IMR-90 (cell line): ENCODE measurements around the gene TWSG1. TPM values are rescaled to one million over a fixed set of nuclear protein-coding genes. Genes with fewer than 3 reads are reported as not detected.

ENCODE experiments used
- ATAC-seq: fragments of 200-7000 bp; cut with Tn5 transposase; 2 replicates; pipeline ENCODE4 v1.9.1; 2020; ENCODE audit warnings: low read depth, mild to moderate bottlenecking, moderate library complexity
- BruUV-seq: library from RNA; stranded (reverse); fragments of 400-500 nt; replicated peaks from 2 replicates; lab custom pipeline; 2021; lab: Mats Ljungman, UMichigan
- CTCF ChIA-PET: fragments of 300-600 bp; formaldehyde crosslinking; extraction: SDS; loops from one replicate; lab custom pipeline; 2021; ENCODE audit warnings: antibody characterized with exemption; lab: Yijun Ruan, JAX
- POLR2A ChIA-PET: fragments of 300-600 bp; sonication (Branson Sonifier 250); formaldehyde crosslinking; loops from one replicate; lab custom pipeline; 2022; ENCODE audit warnings: antibody characterized with exemption; ENCODE audit not compliant: unreplicated experiment; lab: Charles Lee
- DNase-seq: peaks from one replicate; pipeline ENCODE4 v3.0.0; 2013
- H2AFZ ChIP-seq: replicated peaks from 2 replicates; pipeline ENCODE3; 2013; ENCODE audit warnings: low read length, mild to moderate bottlenecking; ENCODE audit not compliant: poor library complexity
- H2AK5ac ChIP-seq: 2 replicates; pipeline ENCODE4 v1.6.1; 2013; ENCODE audit warnings: low read depth, low read length, inconsistent platforms
- H2AK9ac ChIP-seq: replicated peaks from 2 replicates; pipeline ENCODE3; 2013; ENCODE audit warnings: mild to moderate bottlenecking, low read depth, low read length, moderate library complexity; ENCODE audit not compliant: poor library complexity
- H2BK120ac ChIP-seq: 2 replicates; pipeline ENCODE4 v1.6.1; 2013; ENCODE audit warnings: low read depth, low read length, inconsistent platforms
- H2BK15ac ChIP-seq: 3 replicates; pipeline ENCODE4 v1.6.1; 2013; ENCODE audit warnings: low read depth, low read length, inconsistent platforms
- H2BK20ac ChIP-seq: 2 replicates; pipeline ENCODE4 v1.6.1; 2013; ENCODE audit warnings: low read depth, mild to moderate bottlenecking, inconsistent platforms, low read length, moderate library complexity
- H2BK5ac ChIP-seq: 2 replicates; pipeline ENCODE4 v1.6.1; 2013; ENCODE audit warnings: mild to moderate bottlenecking, low read depth, low read length, inconsistent platforms; ENCODE audit not compliant: poor library complexity, severe bottlenecking
- H3K14ac ChIP-seq: replicated peaks from 2 replicates; pipeline ENCODE4 v1.6.1; 2013; ENCODE audit warnings: low read depth, low read length, inconsistent platforms
- H3K18ac ChIP-seq: 2 replicates; pipeline ENCODE4 v1.6.1; 2013; ENCODE audit warnings: low read depth, low read length, control low read depth
- H3K23ac ChIP-seq: 2 replicates; pipeline ENCODE4 v1.6.1; 2013; ENCODE audit warnings: low read depth, low read length, inconsistent platforms
- H3K27ac ChIP-seq: 2 replicates; pipeline ENCODE4 v1.5.1; 2013; ENCODE audit warnings: mild to moderate bottlenecking, control low read depth, low read length; ENCODE audit not compliant: insufficient read depth
- H3K27me3 ChIP-seq: 2 replicates; pipeline ENCODE4 v1.6.1; 2013; ENCODE audit warnings: low read length; ENCODE audit not compliant: control insufficient read depth, insufficient read depth
- H3K36me3 ChIP-seq: 2 replicates; pipeline ENCODE4 v1.6.1; 2013; ENCODE audit warnings: low read length, mixed read lengths; ENCODE audit not compliant: control insufficient read depth, insufficient read depth
- H3K4ac ChIP-seq: 2 replicates; pipeline ENCODE4 v1.6.1; 2013; ENCODE audit warnings: low read depth, low read length, inconsistent platforms
- H3K4me1 ChIP-seq: 2 replicates; pipeline ENCODE4 v1.6.1; 2013; ENCODE audit warnings: low read length, mixed read lengths; ENCODE audit not compliant: control insufficient read depth, insufficient read depth
- H3K4me2 ChIP-seq: 2 replicates; pipeline ENCODE4 v1.6.1; 2013; ENCODE audit warnings: low read depth, mild to moderate bottlenecking, control low read depth, low read length, moderate library complexity
- H3K4me3 ChIP-seq: 2 replicates; pipeline ENCODE4 v1.5.1; 2013; ENCODE audit warnings: low read depth, mild to moderate bottlenecking, control low read depth, low read length, moderate library complexity; ENCODE audit not compliant: insufficient read depth
- H3K56ac ChIP-seq: 2 replicates; pipeline ENCODE4 v1.6.1; 2013; ENCODE audit warnings: low read length, inconsistent platforms; ENCODE audit not compliant: insufficient read depth; ENCODE audit errors: extremely low read depth
- H3K79me1 ChIP-seq, 2 experiments: 2 replicates each; pipeline ENCODE4 v1.6.1; 2013; ENCODE audit warnings: low read length in 2 of 2, inconsistent platforms in 1 of 2, low read depth in 1 of 2
- H3K9ac ChIP-seq: 2 replicates; pipeline ENCODE4 v1.6.1; 2013; ENCODE audit warnings: low read depth, low read length, control low read depth
- H3K9me1 ChIP-seq: 2 replicates; pipeline ENCODE4 v1.6.1; 2013; ENCODE audit warnings: low read length, inconsistent platforms; ENCODE audit not compliant: insufficient read depth
- H3K9me3 ChIP-seq: 2 replicates; pipeline ENCODE4 v1.6.1; 2013; ENCODE audit warnings: low read length; ENCODE audit not compliant: control insufficient read depth, insufficient read depth
- H4K20me1 ChIP-seq: 2 replicates; pipeline ENCODE4 v1.6.1; 2013; ENCODE audit warnings: low read length, inconsistent platforms; ENCODE audit not compliant: insufficient read depth
- H4K5ac ChIP-seq: 2 replicates; pipeline ENCODE4 v1.6.1; 2013; ENCODE audit warnings: mild to moderate bottlenecking, low read depth, low read length, control low read depth
- H4K8ac ChIP-seq, 2 experiments: 2 replicates each; pipeline ENCODE4 v1.6.1; 2013; ENCODE audit warnings: low read depth in 2 of 2, low read length in 2 of 2, control low read depth in 1 of 2, inconsistent platforms in 1 of 2
- H4K91ac ChIP-seq: 2 replicates; pipeline ENCODE4 v1.6.1; 2013; ENCODE audit warnings: low read depth, low read length, inconsistent platforms; ENCODE audit not compliant: insufficient read depth
- CHD1 ChIP-seq: IDR thresholded peaks from 2 replicates; pipeline ENCODE4 v1.6.1; 2012; ENCODE audit warnings: low read depth, low read length, improper control_type of control experiment
- MXI1 ChIP-seq: IDR thresholded peaks from 2 replicates; pipeline ENCODE4 v1.6.1; 2012; ENCODE audit warnings: low read depth, mild to moderate bottlenecking, low read length, moderate library complexity, borderline replicate concordance
- POLR2A ChIP-seq: IDR thresholded peaks from 2 replicates; pipeline ENCODE4 v1.6.1; 2012; ENCODE audit warnings: mild to moderate bottlenecking, low read depth, low read length
- RCOR1 ChIP-seq: IDR thresholded peaks from 2 replicates; pipeline ENCODE4 v1.6.1; 2012; ENCODE audit warnings: mild to moderate bottlenecking, low read length, improper control_type of control experiment; ENCODE audit not compliant: insufficient replicate concordance
- RFX5 ChIP-seq: IDR thresholded peaks from 2 replicates; pipeline ENCODE4 v1.8.0; 2012; ENCODE audit warnings: low read depth, mild to moderate bottlenecking, low read length, moderate library complexity
- SMC3 ChIP-seq: fragments of 150-350 bp; IDR thresholded peaks from 2 replicates; pipeline ENCODE4 v1.6.1; 2016; ENCODE audit warnings: low read depth, mild to moderate bottlenecking, antibody characterized with exemption, low read length, moderate library complexity
- WGBS, 2 experiments: methylation state at CpG; one replicate each; pipeline versions ENCODE4 v1.1.5 to v1.1.7; 2013; ENCODE audit warnings: missing lambda C conversion rate in 2 of 2; ENCODE audit not compliant: insufficient read length in 1 of 2; ENCODE audit errors: extremely low coverage in 2 of 2; 5-methylcytosine and 5-hydroxymethylcytosine counted together
- dilution Hi-C: fragments of 300-500 bp; cut with HindIII; formaldehyde crosslinking; loops from one replicate; pipeline ENCODE4 v1.14.3; 2018; ENCODE audit warnings: low sequenced_read_pairs; ENCODE audit not compliant: unreplicated experiment
- in situ Hi-C: fragments of 300-500 bp; cut with MboI; formaldehyde crosslinking; loops from 3 replicates; pipeline ENCODE4 v1.14.3; 2019; ENCODE audit warnings: low sequenced_read_pairs, inconsistent platforms, mixed read lengths
- intact Hi-C: fragments of 100-400 bp; cut with micrococcal nuclease; formaldehyde crosslinking; loops from 2 replicates; pipeline ENCODE4 v1.10.0; 2022
- polyA plus RNA-seq, 3 experiments: library from polyadenylated mRNA; depleted of rRNA; stranded (reverse); fragments of >200 nt; gene quantifications; 2 replicates each; pipeline ENCODE4 v1.2.3, GENCODE V29; 2012; ENCODE audit warnings: low replicate concordance in 1 of 3
- total RNA-seq: library from RNA; depleted of rRNA; stranded (reverse); fragments of >200 nt; gene quantifications from 2 replicates; pipeline ENCODE4 v1.2.3, GENCODE V29; 2012
- TF ChIP-seq, protein P1 (sequence below): fragments of 150-350 bp; IDR thresholded peaks from 2 replicates; pipeline ENCODE4 v1.6.1; 2016; ENCODE audit warnings: low read depth, mild to moderate bottlenecking, low read length, moderate library complexity, borderline replicate concordance

The TWSG1 gene
- total and polyA plus RNA-seq, 2 of the 4 experiments (the other 2 are of a cell fraction), result 80.4 to 115 TPM

DNA sequence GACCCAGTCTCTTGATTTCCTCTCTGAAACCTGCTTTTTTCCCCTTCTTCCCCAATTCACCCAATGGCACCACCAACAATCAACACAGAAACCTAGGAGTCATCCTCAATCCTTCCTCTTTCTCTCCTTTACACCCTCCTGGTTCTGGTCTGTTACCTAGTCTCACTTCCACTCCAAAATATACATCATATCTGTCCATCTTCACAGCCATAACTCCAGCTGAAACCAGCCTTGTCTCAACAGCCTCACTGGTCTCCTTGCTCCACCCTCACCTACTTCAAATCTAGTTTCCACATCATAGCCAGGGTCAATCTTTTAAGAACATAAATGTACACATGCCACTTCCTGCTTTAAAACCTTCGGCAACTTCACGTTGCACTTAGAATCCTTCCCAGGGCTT, 11.8 kb upstream of the TWSG1 start:
- Histone ChIP-seq H2AFZ (no peak overlapping the region), H3K36me3 (peaks cover 1% of the 10 kb centered on the region; the same call in 1 of the 2 replicates), H4K20me1 (no peaks in the 10 kb centered on the region), H3K27ac (peak overlapping the region; percentile 22; the same call in 1 of the 2 replicates), H3K4me1 (peaks cover 23% of the 10 kb centered on the region), H3K4me3 (no peak overlapping the region), H3K18ac (peak overlapping the region; percentile 81), H2BK5ac (peak overlapping the region; percentile 56), H2AK9ac (peak overlapping the region; percentile 5), H3K56ac (no peak overlapping the region), H3K9me3 (no peaks in the 10 kb centered on the region), H3K79me1 (peaks cover 15 to 26% of the 10 kb centered on the region in 2 experiments; a peak in 3 of 4 replicates), H4K91ac (peak overlapping the region; percentile 95), H2BK15ac (peak overlapping the region; percentile 91; the same call in 2 of the 3 replicates), H3K27me3 (no peaks in the 10 kb centered on the region), H3K9me1 (peaks cover 17% of the 10 kb centered on the region), H3K4ac (peak overlapping the region; percentile 98), H4K5ac (peak overlapping the region; percentile 58), H2AK5ac (peak overlapping the region; percentile 91), H2BK20ac (peak overlapping the region; percentile 98), H4K8ac (peak overlapping the region; percentile 60 to 66; a peak in 3 of 4 replicates), H3K4me2 (no peak overlapping the region), H3K14ac (peak overlapping the region; percentile 83), H3K23ac (peak overlapping the region; percentile 11; the same call in 1 of the 2 replicates), H2BK120ac (peak overlapping the region; percentile 88), H3K9ac (no peak overlapping the region)
- CTCF ChIA-PET, result no interaction called here
- POLR2A ChIA-PET, result no interaction called here
- intact Hi-C loops, result loop anchor here (5.0 kb wide), 1 partner anchor 615 kb away; the partner anchor contains the start of gene MTCL1
- ATAC-seq (no peak), DNase-seq (no peak)
- no TSS peak for BruUV-seq
- in situ Hi-C loops, result no loop called here
- WGBS, 2 experiments, result 100% methylated on average over 2 of the region's 2 CpGs; no CpG with 5 or more reads in 1 of the 2 experiments
- TF ChIP-seq CHD1 (no peak), POLR2A (no peak), RCOR1 (no peak), SMC3 (no peak), MXI1 (no peak), RFX5 (no peak)
- TF ChIP-seq, protein P1, sequence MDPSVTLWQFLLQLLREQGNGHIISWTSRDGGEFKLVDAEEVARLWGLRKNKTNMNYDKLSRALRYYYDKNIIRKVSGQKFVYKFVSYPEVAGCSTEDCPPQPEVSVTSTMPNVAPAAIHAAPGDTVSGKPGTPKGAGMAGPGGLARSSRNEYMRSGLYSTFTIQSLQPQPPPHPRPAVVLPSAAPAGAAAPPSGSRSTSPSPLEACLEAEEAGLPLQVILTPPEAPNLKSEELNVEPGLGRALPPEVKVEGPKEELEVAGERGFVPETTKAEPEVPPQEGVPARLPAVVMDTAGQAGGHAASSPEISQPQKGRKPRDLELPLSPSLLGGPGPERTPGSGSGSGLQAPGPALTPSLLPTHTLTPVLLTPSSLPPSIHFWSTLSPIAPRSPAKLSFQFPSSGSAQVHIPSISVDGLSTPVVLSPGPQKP, result no peak
- dilution Hi-C loops, result no loop called here
